GM19240 (cell line): ENCODE results near the gene CD69.

ENCODE experiments used
- DNase-seq: peaks from one replicate; pipeline ENCODE4 v3.0.0; 2011; ENCODE audit warnings: low spot score; ENCODE audit not compliant: insufficient read length

CD69 gene

DNA sequence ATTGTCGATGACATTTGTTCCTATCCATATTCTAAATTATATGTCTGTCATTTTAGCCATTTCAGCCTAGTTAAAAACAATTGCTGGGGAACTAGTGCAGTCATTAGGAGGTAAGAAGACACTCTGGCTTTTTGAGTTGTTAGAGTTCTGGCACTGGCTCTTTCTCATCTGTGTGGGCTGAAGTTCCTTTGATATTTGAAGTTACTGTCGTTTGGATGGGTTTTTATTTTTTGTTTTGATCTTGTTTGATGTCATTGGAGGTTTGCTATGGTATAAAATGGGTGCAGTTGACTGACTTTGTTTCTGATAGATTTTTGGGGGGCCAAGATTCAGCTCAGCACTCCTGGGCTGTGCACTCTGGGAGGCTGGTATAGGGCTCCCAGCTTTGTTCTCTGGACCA, 20.7 kb upstream of the CD69 start:
- DNase-seq: no peak

DNA sequence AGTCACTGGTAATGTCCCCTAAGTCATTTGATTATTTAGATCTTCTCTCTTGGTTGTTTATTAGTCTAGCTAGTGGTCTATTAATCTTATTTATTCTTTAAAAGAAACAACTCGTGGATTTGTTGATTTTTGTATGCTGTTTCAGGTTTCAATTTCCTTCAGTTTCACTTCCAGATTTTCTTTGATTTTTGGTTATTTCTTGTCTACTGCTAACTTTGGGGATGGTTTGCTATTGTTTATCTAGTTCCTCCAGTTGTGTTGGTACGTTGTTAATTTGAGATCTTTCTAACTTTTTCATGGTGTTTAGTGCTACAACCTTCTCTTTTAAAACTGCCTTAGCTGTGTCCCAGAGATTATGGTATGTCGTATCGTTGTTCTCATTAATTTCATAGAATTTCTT, 18.5 kb upstream of the CD69 start:
- DNase-seq: no peak

DNA sequence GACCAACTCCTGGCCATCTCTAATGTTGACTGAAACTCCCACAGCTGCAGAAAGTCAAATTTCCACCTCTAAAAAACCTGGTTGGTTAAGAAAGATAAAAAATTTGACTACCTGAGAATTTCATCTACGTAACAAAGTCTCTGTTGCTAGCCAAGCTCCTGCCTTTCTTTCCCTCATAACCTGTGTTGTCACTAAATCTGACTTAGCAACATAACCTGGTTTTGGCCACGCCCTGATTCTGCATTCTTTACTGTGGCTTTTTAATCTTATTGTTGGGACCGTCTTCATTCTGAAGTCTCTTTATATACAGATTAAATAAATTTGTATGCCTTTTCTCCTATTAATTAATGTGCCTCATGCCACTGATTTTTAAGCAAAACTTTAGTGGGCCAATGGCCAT, 16.1 kb upstream of the CD69 start:
- DNase-seq: no peak

GRCh38 chr12:9773216-9773877, 12.6 kb upstream of the CD69 start:
- no peak for DNase-seq

DNA sequence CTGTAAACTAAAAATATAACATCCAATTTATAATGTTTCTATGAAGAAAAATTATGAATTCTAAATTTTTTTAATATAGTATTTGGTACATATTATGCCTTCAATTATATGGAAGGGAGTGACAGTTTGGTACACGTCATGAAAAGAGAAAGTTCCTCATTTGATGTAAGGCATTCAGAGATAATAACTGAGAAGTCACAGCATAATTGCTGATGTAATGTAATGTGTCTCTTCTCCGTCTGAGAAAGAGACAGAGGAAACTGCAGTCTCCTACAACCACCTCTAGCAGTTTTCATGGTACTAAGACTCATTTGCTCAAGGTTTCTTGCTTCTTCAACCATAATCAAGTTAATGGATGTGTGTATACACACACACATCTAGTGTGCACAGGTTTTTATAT, 2.3 kb upstream of the CD69 start:
- DNase-seq: no peak

- no peak for DNase-seq
Measured at GRCh38 chr12:9762369-9762768, 1.7 kb upstream of the CD69 start.

DNA sequence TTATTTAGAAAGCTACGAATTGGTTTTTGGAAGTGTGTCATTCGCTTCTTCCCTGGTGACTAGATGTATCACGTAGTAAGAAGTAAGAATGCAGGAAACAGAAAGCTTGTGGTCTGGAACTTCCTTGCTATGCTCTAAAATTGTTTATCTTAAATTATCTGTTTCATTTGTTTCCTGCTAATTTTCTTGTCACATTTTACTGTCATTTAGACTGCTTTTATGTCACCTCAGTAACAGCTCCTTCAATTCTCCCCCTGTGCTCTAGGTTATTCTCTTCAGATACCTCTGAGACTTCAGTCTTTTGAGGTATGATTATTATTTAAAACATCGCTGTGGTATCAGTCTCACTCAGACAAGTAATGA, 699 bp upstream of the CD69 start:
- DNase-seq: no peak

DNA sequence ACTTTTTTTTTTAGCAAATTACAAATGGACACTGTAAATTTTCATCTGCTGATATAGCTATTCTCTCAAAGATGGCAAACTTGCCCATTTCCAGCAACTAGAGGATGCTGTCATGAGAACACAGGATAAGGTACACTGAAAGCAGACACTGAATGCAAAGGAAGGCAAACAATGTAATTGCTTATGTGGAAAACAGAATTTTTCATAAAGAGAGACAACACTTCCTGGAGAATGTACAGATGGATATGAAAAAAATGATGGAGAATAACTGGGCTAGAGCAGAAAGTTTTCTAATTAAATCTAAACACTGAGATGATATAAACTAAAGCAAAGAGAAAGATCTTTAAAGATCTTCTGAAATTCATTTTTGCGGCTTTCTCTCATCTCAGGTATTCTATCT, 581 bp downstream of the CD69 start:
- DNase-seq: no peak

- DNase-seq: no peak
Measured at GRCh38 chr12:9759694-9760093, 1.0 kb downstream of the CD69 start.

GRCh38 chr12:9758119-9758518, 2.6 kb downstream of the CD69 start:
- no peak for DNase-seq

- no peak for DNase-seq
Measured at GRCh38 chr12:9757433-9758025, 3.2 kb downstream of the CD69 start.

- no peak for DNase-seq
Measured at GRCh38 chr12:9756706-9757105, 4.0 kb downstream of the CD69 start.

DNA sequence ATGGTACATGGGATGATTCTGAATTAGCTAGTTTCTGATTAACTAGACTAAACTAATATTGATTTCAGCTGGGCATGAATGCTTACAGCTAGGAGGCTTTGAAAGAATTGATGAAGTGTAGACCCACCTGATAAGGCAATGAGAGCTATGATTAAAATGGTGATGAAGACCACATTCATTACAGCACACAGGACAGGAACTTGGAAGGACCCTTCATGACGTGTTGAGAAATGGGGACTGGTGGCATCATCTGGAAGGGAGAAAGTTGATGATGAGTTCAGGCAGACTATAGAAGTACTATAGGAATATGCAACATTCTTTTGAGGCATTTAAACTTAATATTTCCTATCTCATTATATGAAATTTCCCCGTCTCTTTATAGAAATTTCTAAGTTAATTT, 4.5 kb downstream of the CD69 start:
- no peak for DNase-seq

GRCh38 chr12:9755567-9755966, 5.1 kb downstream of the CD69 start:
- DNase-seq: no peak

DNA sequence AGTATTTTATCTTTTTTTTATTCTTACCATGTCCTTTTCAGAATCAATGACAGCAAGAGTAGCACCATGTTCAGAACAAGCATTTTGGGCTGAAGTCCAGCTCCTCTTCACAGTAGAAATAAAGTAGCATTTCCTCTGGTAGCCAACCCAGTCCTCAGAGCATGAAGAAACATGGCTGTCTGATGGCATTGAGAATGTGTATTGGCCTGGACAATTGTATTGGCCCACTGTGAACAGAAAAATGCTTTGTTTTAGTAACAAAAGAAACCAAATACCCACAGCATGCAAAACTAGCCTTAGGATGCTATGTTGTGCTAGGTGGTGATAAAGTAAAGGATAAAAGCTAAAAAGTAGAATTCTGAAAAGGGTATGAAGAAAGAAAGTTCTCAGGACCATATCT, 5.7 kb downstream of the CD69 start:
- no peak for DNase-seq

DNA sequence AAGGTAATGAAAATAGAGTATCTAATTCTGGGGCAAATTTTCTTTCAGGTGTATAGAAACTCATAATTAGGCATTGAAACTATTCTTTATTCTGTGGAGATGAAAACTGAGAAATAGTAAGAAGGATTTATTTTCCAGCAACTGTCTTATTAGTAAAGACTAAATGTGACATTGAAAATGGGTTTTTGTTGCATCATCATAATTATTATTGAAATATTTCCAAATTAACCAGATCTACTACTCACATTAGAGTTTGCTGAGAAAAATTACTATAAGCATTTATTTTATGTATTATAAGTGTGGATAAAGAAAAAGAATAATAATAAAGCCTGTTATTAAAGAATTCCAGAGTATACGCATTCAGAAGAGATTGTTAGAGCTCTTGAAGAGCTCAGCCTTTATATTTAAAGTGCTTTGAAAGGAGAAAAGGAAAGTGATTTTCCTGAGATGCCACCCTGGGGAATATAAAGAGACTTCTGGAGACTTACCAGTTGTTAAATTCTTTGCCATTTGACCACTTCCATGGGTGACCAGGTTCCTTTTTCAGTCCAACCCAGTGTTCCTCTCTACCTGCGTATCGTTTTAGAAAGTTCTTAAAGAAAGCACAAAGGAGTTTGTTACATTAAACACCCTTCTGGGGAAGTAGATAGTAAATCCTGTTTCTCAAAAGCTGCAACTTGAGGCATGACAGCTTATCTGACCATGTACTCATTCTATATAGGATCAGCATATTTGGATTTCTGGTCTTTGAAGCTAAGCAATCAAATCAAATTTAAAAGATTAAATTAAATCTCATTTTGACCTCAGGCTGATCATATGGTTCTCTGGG, 6.4 kb downstream of the CD69 start:
- DNase-seq: no peak

DNA sequence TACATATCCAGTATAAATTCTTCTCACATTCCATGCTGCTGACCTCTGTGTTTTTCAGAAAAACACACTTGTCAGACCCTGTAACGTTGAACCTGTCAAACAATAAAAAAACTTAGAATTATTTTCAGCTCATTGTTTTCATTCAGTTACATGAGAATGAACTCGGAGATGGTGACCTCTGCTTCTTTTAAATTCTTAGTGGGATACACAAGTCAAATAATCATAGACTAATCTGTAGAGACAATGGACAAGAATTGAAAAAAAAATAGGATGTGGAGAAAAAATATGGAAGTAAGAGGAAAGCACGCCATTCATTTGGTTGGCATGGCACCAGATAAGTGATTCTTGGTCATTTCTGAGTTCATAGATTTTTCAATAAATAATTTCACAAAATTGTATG, 7.2 kb downstream of the CD69 start:
- DNase-seq: no peak

- no peak for DNase-seq
Measured at GRCh38 chr12:9753073-9753472, 7.6 kb downstream of the CD69 start.

DNA sequence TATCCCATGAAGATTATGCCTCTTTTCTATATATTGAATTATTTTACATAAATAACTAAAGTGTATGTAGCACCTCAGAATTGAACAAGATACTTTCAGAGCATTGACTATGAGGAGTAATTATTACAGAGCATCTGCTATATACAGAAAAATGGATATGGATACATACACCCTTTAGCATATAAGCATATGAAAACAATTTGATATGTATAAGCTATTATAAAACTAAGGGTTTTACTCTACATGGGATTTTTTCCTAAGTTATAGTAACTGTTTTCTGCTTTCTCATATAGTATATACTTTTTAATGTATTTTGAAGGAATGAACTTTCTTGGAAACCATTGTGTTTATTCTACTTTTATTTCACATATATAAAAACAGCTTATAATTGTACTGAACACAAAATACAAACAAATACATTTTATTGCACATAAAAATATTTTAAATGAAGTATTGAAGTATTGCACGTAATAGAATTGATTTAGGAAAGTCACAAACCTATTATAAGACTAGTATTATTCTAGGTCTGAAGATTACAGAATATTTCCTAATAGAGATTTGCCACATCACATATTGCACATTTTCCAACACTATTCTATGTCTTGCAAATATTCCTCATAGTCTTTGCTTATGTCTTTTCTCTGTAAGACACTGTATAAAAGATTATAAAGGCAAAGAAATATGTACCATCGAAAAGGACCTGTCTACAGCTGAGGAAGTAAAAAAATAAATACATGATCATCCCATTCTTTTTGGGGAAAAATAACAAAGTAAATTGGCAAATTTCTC, 8.4 kb downstream of the CD69 start:
- DNase-seq: no peak

GRCh38 chr12:9751204-9752144, 9.2 kb downstream of the CD69 start:
- DNase-seq: no peak
